CD4-positive, alpha-beta T cell (primary cell): ENCODE results near the gene RET. TPM values are rescaled to one million over a fixed set of nuclear protein-coding genes. Genes with fewer than 3 reads are reported as not detected.

Experiments used
- ATAC-seq: fragments of 200-7000 bp; cut with Tn5 transposase; one replicate; pipeline ENCODE4 v1.10.0; 2022; ENCODE audit warnings: mild to moderate bottlenecking; ENCODE audit not compliant: poor library complexity
- CTCF ChIA-PET: fragments of 350-600 bp; sonication (Branson Sonifier 250); formaldehyde crosslinking; loops from one replicate; lab custom pipeline; 2021; ENCODE audit warnings: antibody characterized with exemption, inconsistent platforms; lab: Charles Lee
- POLR2A ChIA-PET: fragments of 350-600 bp; sonication (Branson Sonifier 250); formaldehyde crosslinking; loops from one replicate; lab custom pipeline; 2021; ENCODE audit warnings: antibody characterized with exemption, inconsistent platforms; lab: Charles Lee
- DNase-seq, 14 experiments: peaks; one replicate each; pipeline ENCODE4 v3.0.0-alpha.2; 2013 to 2020; ENCODE audit warnings: mixed read lengths in 2 of 14
- H3K27ac ChIP-seq, 2 donors: one replicate each; pipeline versions ENCODE4 v1.5.1 to v1.7.0; 2013; ENCODE audit warnings: low read length in 2 of 2, low read depth in 1 of 2, mild to moderate bottlenecking in 1 of 2
- H3K27me3 ChIP-seq, 2 experiments: 1 replicate in 1 of 2; 2 replicates in 1 of 2; pipeline versions ENCODE4 v1.6.1 to v1.7.0; 2013; ENCODE audit warnings: low read length in 2 of 2, control low read depth in 1 of 2, mild to moderate bottlenecking in 1 of 2, moderate library complexity in 1 of 2; ENCODE audit not compliant: insufficient read depth in 2 of 2, control insufficient read depth in 1 of 2
- H3K36me3 ChIP-seq: one replicate; pipeline ENCODE4 v1.6.1; 2013; ENCODE audit warnings: low read length, control low read depth; ENCODE audit not compliant: insufficient read depth
- H3K4me1 ChIP-seq: one replicate; pipeline ENCODE4 v1.6.1; 2013; ENCODE audit warnings: low read length, control low read depth; ENCODE audit not compliant: insufficient read depth
- H3K4me3 ChIP-seq: one replicate; pipeline ENCODE4 v1.5.1; 2013; ENCODE audit warnings: mild to moderate bottlenecking, low read length, moderate library complexity
- H3K9me3 ChIP-seq, 2 experiments: 1 replicate in 1 of 2; 2 replicates in 1 of 2; pipeline versions ENCODE4 v1.6.1 to v1.7.0; 2013; ENCODE audit warnings: low read length in 2 of 2, mild to moderate bottlenecking in 2 of 2, control low read depth in 1 of 2, moderate library complexity in 1 of 2; ENCODE audit not compliant: control insufficient read depth in 1 of 2, insufficient read depth in 1 of 2
- H3K27ac Mint-ChIP-seq: one replicate; pipeline ENCODE4 v1.8.0; 2020; ENCODE audit warnings: mixed read lengths
- H3K27me3 Mint-ChIP-seq: one replicate; pipeline ENCODE4 v1.8.0; 2021; ENCODE audit warnings: mixed read lengths
- H3K36me3 Mint-ChIP-seq: one replicate; pipeline ENCODE4 v1.8.0; 2021; ENCODE audit warnings: low read depth, mixed read lengths
- H3K4me1 Mint-ChIP-seq: one replicate; pipeline ENCODE4 v1.8.0; 2021; ENCODE audit warnings: low read depth, mixed read lengths
- H3K4me3 Mint-ChIP-seq: one replicate; pipeline ENCODE4 v1.8.0; 2020; ENCODE audit warnings: mild to moderate bottlenecking, mixed read lengths
- H3K9me3 Mint-ChIP-seq: one replicate; pipeline ENCODE4 v1.8.0; 2020; ENCODE audit warnings: mixed read lengths
- CTCF ChIP-seq: fragments of 200-600 bp; IDR thresholded peaks from one replicate; pipeline ENCODE4 v1.8.0; 2022; ENCODE audit warnings: antibody characterized with exemption, mild to moderate bottlenecking
- intact Hi-C, 2 experiments: fragments of 100-400 bp; cut with DNase I in 1 of 2; cut with micrococcal nuclease in 1 of 2; formaldehyde crosslinking; loops; one replicate each; pipeline versions ENCODE4 v1.15.1 to v1.9.0; 2023 to 2025; cut with DNase I, micrococcal nuclease
- total RNA-seq, 174 experiments: library from RNA in 2 of 174; stranded (reverse) in 2 of 174; gene quantifications; one replicate each; pipeline ENCODE4 v1.2.3 and lab custom pipeline; 2021 to 2026

Gene RET
- total RNA-seq, 2 experiments from 2014 or later: not detected

- H3K27ac Mint-ChIP-seq: no peak overlapping the region
- CTCF ChIA-PET: no interaction called here
- peaks cover 51% of the 10 kb centered on the region for H3K4me1 ChIP-seq
These were observed 46.7 kb downstream of the RET start for GRCh38 chr10:43123361-43124093.

DNA sequence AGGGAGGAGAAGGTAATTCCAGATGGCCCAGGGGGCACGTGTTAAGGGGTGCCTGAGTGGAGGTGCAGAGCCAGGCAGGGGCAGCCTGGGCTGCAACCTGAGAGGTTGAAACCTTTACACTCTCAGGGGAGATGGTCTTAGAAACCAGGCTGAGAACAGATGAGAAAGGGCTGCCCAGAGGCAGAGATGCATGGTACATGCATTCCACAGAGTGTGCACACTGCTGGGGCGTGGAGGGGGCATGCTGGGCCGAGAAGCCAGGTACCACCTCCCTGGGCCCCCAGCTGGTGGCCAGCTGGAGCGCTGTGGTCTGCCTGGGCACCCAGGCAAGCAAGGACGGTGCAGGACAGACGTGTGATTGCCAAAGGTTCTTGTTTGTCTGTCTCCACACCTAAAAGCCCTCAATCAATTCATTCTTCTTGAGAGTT, 47.2 kb downstream of the RET start:
- H3K4me1 ChIP-seq: peaks cover 55% of the 10 kb centered on the region
- TF ChIP-seq CTCF: no peak
- Mint-ChIP-seq H3K4me3 (no peak overlapping the region), H3K27me3 (no peaks in the 10 kb centered on the region), H3K27ac (no peak overlapping the region), H3K9me3 (no peaks in the 10 kb centered on the region), H3K36me3 (no peaks in the 10 kb centered on the region), H3K4me1 (peaks cover 27% of the 10 kb centered on the region)
- H3K36me3 ChIP-seq: no peaks in the 10 kb centered on the region
- no peak for DNase-seq
- no peak overlapping the region for H3K27ac ChIP-seq
- ChIA-PET CTCF (no interaction called here), POLR2A (interaction anchor here (0.7 kb wide), 1 partner anchor 14 kb away, joined by 3 read pairs; the partner anchor contains the start of gene CSGALNACT2)
- no peak overlapping the region for H3K4me3 ChIP-seq
- H3K9me3 ChIP-seq: no peaks in the 10 kb centered on the region
- intact Hi-C loops: no loop called here
- no peaks in the 10 kb centered on the region for H3K27me3 ChIP-seq
- no peak for ATAC-seq

More at GRCh38 chr10:43123361-43124093, 46.7 kb downstream of the RET start:
- no peaks in the 10 kb centered on the region for H3K27me3 ChIP-seq
- Mint-ChIP-seq H3K4me3 (no peak overlapping the region), H3K4me1 (peaks cover 27% of the 10 kb centered on the region), H3K9me3 (no peaks in the 10 kb centered on the region), H3K36me3 (no peaks in the 10 kb centered on the region), H3K27me3 (no peaks in the 10 kb centered on the region)
- POLR2A ChIA-PET: no interaction called here
- no peak for DNase-seq
- no peaks in the 10 kb centered on the region for H3K36me3 ChIP-seq
- intact Hi-C loops: no loop called here
- no peak overlapping the region for H3K27ac ChIP-seq
- no peak for TF ChIP-seq CTCF
- no peaks in the 10 kb centered on the region for H3K9me3 ChIP-seq
- H3K4me3 ChIP-seq: no peak overlapping the region
- ATAC-seq: no peak

DNA sequence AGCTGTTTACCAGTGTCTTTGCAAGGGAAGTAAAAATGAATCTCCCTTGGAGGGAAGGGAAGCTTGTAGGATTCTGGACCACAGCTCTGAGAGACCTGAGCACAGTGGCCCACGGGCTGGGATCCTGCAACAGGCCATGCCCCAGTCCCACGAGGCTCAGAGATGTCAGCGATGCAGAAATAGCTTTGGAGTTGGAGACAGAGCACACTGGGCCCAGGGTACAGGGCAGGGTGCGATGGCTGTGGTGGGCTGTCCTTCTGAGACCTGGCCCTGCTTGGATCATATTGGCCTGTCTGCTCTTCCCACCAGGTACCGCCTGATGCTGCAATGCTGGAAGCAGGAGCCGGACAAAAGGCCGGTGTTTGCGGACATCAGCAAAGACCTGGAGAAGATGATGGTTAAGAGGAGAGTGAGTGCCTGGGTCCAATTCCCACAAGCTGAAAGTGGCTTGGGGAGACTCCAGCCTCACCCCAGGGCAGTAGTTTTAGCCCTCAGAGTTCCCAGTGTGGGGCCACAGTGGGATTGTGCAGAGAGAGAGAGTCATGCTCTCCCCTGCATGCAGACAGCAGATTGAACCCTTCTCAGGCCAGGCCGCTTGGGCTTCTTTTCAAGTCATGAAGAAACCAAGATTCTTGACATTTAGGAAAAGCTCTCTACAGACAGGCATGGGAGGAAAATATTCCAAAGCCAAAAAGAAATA, 47.9 kb downstream of the RET start:
- CTCF ChIA-PET: no interaction called here
- Mint-ChIP-seq H3K27me3 (no peaks in the 10 kb centered on the region), H3K4me3 (no peak overlapping the region), H3K27ac (no peak overlapping the region), H3K9me3 (no peaks in the 10 kb centered on the region), H3K36me3 (no peaks in the 10 kb centered on the region), H3K4me1 (peaks cover 27% of the 10 kb centered on the region)
- no peaks in the 10 kb centered on the region for H3K36me3 ChIP-seq
- intact Hi-C loops: no loop called here
- no peak for TF ChIP-seq CTCF
- H3K9me3 ChIP-seq: no peaks in the 10 kb centered on the region
- no peak overlapping the region for H3K27ac ChIP-seq
- no peaks in the 10 kb centered on the region for H3K27me3 ChIP-seq
- ATAC-seq (no peak), DNase-seq (no peak)
- H3K4me3 ChIP-seq: no peak overlapping the region
- POLR2A ChIA-PET: interaction anchor here (0.7 kb wide), 1 partner anchor 13 kb away, joined by 3 read pairs; the partner anchor contains the start of gene CSGALNACT2
- peaks cover 56% of the 10 kb centered on the region for H3K4me1 ChIP-seq
